ENCODE data around the gene OR10V1. TPM values are rescaled to one million over a fixed set of nuclear protein-coding genes. Genes with fewer than 3 reads are reported as not detected.

Gene OR10V1
- total RNA-seq, 1 experiment from 2014 or later: not detected

DNA sequence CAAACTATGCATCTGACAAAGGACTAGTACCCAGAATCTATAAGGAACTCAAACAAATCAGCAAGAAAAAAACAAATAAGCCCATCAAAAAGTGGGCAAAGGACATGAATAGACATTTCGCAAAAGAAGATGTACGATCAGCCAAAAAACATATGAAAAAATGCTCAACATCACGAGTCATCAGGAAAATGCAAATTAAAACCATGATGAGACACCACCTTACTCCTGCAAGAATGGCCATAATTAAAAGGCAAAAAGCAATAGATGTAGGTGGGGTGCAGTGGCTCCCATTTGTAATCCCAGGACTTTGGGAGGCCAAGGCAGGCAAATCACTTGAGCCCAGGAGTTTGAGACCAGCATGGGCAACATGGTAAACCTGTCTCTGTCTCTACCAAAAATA lies 10.4 kb upstream of the OR10V1 start:
- H3K36me3 ChIP-seq (ENCODE audit: control insufficient read depth, insufficient read depth, low read length): no peaks in the 10 kb centered on the region
- H3K4me3 ChIP-seq (ENCODE audit: low read depth in 2 of 2, low read length in 2 of 2): no peak overlapping the region
- BruUV-seq (replicated peaks): no TSS peak
- intact Hi-C loops (cut with micrococcal nuclease; ENCODE audit: unreplicated experiment): no loop called here
- ATAC-seq (no peak), DNase-seq (ENCODE audit: low read depth, low spot score) (no peak)
- no peaks in the 10 kb centered on the region for H3K9me3 ChIP-seq (ENCODE audit: control insufficient read depth, insufficient read depth, low read depth, low read length)
- TF ChIP-seq POLR2AphosphoS5 (IDR thresholded peaks at IDR 0.05; ENCODE audit: low read depth, low read length): no peak
- TF ChIP-seq TCF7L2 (IDR thresholded peaks at IDR 0.05; ENCODE audit: low read depth, low read length): no peak
- TF ChIP-seq, protein P1, sequence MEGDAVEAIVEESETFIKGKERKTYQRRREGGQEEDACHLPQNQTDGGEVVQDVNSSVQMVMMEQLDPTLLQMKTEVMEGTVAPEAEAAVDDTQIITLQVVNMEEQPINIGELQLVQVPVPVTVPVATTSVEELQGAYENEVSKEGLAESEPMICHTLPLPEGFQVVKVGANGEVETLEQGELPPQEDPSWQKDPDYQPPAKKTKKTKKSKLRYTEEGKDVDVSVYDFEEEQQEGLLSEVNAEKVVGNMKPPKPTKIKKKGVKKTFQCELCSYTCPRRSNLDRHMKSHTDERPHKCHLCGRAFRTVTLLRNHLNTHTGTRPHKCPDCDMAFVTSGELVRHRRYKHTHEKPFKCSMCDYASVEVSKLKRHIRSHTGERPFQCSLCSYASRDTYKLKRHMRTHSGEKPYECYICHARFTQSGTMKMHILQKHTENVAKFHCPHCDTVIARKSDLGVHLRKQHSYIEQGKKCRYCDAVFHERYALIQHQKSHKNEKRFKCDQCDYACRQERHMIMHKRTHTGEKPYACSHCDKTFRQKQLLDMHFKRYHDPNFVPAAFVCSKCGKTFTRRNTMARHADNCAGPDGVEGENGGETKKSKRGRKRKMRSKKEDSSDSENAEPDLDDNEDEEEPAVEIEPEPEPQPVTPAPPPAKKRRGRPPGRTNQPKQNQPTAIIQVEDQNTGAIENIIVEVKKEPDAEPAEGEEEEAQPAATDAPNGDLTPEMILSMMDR (IDR thresholded peaks at IDR 0.05): no peak
- TF ChIP-seq SIN3A (IDR thresholded peaks at IDR 0.05; ENCODE audit: borderline replicate concordance, insufficient read depth, low read depth, low read length): no peak
- no peak for TF ChIP-seq REST (IDR thresholded peaks at IDR 0.05; ENCODE audit: insufficient read depth in 1 of 2, low read depth in 2 of 2, low read length in 1 of 2)
- no peak overlapping the region for H3K27ac ChIP-seq (ENCODE audit: low read length)
- H3K4me1 ChIP-seq (ENCODE audit: control insufficient read depth, insufficient read depth, low read length): no peaks in the 10 kb centered on the region
- CTCF ChIA-PET: no interaction called here
- in situ Hi-C loops (cut with HindIII; ENCODE audit: low pct_unique_long_range_greater_than_20kb, low sequenced_read_pairs): no loop called here
- POLR2A ChIA-PET: no interaction called here
- no peaks in the 10 kb centered on the region; the same call in 1 of the 2 replicates for H3K27me3 ChIP-seq (ENCODE audit: control insufficient read depth, insufficient read depth, low read length)

DNA sequence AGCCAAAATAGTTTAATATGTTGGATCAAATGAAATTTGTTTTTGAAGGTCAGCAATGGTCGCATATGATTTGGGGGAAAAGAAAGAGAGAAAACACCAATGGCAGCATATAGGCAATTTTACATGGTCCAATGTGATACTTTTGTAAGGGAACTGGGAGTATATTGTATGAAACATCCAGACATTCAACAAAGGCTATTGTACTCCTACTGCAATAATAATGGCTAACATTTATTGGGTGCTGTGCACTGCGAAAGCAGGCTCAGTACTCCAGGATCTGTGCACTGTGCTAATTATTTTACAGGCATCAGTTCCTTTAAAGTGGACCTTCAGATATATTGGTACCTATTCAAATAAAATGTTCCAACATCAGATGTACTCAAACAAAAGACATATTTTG lies 5.9 kb upstream of the OR10V1 start:
- BruUV-seq (replicated peaks): no TSS peak
- Histone ChIP-seq H3K36me3 (ENCODE audit: control insufficient read depth, insufficient read depth, low read length) (no peaks in the 10 kb centered on the region), H3K9me3 (ENCODE audit: control insufficient read depth, insufficient read depth, low read depth, low read length) (no peaks in the 10 kb centered on the region), H3K27ac (ENCODE audit: low read length) (no peak overlapping the region), H3K27me3 (ENCODE audit: control insufficient read depth, insufficient read depth, low read length) (no peaks in the 10 kb centered on the region; the same call in 1 of the 2 replicates), H3K4me3 (ENCODE audit: low read depth in 2 of 2, low read length in 2 of 2) (no peak overlapping the region), H3K4me1 (ENCODE audit: control insufficient read depth, insufficient read depth, low read length) (no peaks in the 10 kb centered on the region)
- ATAC-seq (no peak), DNase-seq (ENCODE audit: low read depth, low spot score) (no peak)
- in situ Hi-C loops (cut with HindIII; ENCODE audit: low pct_unique_long_range_greater_than_20kb, low sequenced_read_pairs) (no loop called here), intact Hi-C loops (cut with micrococcal nuclease; ENCODE audit: unreplicated experiment) (no loop called here)
- TF ChIP-seq, protein P1 (IDR thresholded peaks at IDR 0.05): no peak
- no peak for TF ChIP-seq SIN3A (IDR thresholded peaks at IDR 0.05; ENCODE audit: borderline replicate concordance, insufficient read depth, low read depth, low read length)
- TF ChIP-seq POLR2AphosphoS5 (IDR thresholded peaks at IDR 0.05; ENCODE audit: low read depth, low read length): no peak
- TF ChIP-seq TCF7L2 (IDR thresholded peaks at IDR 0.05; ENCODE audit: low read depth, low read length): no peak
- no peak for TF ChIP-seq REST (IDR thresholded peaks at IDR 0.05; ENCODE audit: insufficient read depth in 1 of 2, low read depth in 2 of 2, low read length in 1 of 2)
- ChIA-PET CTCF (no interaction called here), POLR2A (no interaction called here)
